Activated naive CD4-positive, alpha-beta T cell treated with anti-CD3 and anti-CD28 coated beads, Interleukin-2, amount 50 U/mL, for 24 hours (primary cell): ENCODE results near the gene SETD6.

Experiments
- H3K27ac Mint-ChIP-seq: one replicate; pipeline ENCODE4 v1.8.0; 2021; ENCODE audit warnings: mild to moderate bottlenecking, mixed read lengths
- H3K27me3 Mint-ChIP-seq: one replicate; pipeline ENCODE4 v1.8.0; 2021; ENCODE audit warnings: mixed read lengths
- H3K36me3 Mint-ChIP-seq: one replicate; pipeline ENCODE4 v1.8.0; 2021; ENCODE audit warnings: mixed read lengths
- H3K4me1 Mint-ChIP-seq: one replicate; pipeline ENCODE4 v1.8.0; 2021; ENCODE audit warnings: mixed read lengths
- H3K4me3 Mint-ChIP-seq: one replicate; pipeline ENCODE4 v1.8.0; 2021; ENCODE audit warnings: mild to moderate bottlenecking, mixed read lengths
- H3K9me3 Mint-ChIP-seq: one replicate; pipeline ENCODE4 v1.8.0; 2021; ENCODE audit warnings: mixed read lengths

The SETD6 gene

DNA sequence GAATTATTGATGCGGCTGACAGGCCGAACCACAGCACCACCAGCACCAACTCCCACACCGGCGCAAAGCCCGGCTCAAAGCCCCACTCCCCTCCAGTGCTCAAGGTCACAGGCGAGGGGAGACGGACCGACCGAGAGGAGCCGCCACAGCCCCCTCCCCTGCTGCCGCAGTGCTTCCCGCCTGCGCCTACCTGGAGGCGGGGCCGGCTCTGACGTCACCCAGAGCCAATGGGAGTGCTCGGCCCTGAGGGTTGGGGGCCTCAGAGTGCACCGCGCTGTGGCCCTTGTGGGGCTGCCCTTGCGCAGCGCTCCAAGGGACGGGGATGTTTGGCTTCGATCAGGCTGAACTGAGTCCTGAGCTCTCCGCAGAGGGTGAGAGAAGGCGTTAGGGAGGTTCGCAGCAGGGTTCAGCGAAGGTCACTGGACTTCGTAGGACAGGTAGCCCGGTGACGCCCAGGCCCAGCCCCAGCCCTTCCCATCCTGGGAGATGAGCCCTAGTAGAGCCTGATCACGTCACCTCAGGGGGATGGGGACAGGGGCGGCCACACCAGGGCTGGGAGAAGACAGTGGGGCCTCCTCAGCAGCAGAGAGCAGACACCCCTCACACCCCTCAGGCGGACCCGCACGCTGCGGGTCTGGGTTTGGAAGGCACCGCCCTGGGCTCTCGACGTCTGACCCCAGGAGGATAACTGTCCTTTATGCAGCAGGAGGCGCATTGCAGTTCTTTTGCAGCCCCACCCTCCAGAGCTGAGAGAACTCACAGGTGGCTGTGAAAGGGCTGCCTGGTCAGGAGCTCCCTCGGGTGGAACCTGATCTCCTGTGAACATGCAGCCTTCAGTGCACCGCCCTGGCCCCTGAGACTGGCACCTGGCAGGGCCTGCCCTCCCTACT is 13.8 kb upstream of the SETD6 start:
- Mint-ChIP-seq H3K27ac (no peak overlapping the region), H3K4me3 (peak overlapping the region; percentile 83)

DNA sequence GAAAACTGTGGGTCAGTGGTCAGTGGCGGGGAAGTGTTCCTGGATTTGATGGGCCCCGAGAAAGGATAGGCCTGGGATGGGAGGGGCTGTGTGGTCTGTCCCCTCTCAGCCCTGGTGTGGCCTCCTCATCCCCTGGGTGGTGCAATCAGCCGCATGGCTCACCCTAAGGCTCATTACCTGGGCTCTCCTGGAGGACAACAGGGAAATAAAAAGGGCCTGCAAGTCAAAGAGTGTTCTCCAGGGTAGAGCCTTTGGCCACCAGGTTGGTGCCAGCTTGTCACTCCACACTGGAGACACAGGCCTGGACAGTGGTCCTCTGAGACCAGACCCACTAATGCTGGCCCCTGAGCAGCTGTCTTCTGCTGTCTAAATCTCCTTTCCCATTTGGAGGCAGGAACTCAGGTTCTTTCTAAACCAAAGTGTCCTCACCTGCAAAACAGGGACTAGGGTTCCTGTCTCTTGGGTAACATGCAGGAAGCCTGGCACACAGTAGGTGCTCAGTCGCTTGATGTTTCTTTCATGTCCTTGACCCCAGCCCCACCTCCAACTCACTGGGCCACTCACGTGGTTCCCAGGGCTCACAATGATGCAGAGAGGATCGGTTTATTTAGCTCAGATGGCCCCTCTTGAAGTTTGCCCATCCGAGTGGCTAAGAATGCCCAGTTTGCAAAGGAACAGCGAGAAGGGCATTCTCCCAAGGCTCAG is 12.9 kb upstream of the SETD6 start:
- H3K4me1 Mint-ChIP-seq, result peaks cover 6% of the 10 kb centered on the region
- H3K9me3 Mint-ChIP-seq, result no peaks in the 10 kb centered on the region
- H3K27me3 Mint-ChIP-seq, result peaks cover 3% of the 10 kb centered on the region
- H3K27ac Mint-ChIP-seq, result no peak overlapping the region
- H3K36me3 Mint-ChIP-seq, result no peaks in the 10 kb centered on the region
- peak overlapping the region; percentile 23 for H3K4me3 Mint-ChIP-seq

More for the DNA sequence above, 13.8 kb upstream of the SETD6 start:
- Mint-ChIP-seq H3K9me3 (no peaks in the 10 kb centered on the region), H3K4me1 (peaks cover 6% of the 10 kb centered on the region), H3K27me3 (peaks cover 3% of the 10 kb centered on the region), H3K36me3 (no peaks in the 10 kb centered on the region)

DNA sequence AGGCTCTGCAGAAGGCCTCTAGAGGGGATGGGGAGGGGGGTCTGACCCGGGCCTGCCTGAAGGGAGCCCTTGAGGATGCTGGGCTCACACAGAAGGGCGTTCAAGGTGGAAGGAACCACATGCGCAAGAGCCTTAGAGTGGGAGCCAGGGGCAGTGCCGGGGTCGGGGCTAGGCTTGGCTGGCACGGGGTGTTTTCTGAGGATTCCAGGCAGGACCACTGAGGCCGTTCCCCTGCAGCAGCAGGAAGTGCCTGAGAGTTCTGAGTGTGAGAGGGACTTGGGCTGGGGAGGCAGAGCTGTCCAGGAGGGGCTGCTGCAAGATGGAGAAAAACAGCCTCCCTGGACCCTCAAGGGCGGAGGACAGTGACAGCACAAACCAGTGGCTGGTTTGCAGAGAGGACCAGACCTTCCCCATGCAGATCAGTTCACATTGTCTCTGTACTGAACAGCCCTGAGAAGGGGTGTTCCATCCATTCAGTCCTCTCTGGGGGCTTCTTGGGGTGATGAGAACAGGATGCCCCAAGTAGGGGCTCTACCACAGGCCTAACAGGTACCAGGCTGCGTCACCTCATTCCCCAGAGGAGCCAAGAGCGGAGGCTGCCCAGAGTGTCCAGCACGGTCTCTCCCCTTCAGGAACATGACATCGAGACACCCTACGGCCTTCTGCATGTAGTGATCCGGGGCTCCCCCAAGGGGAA is 12.0 kb upstream of the SETD6 start:
- Mint-ChIP-seq H3K4me3 (no peak overlapping the region), H3K4me1 (peaks cover 6% of the 10 kb centered on the region), H3K27me3 (peaks cover 3% of the 10 kb centered on the region), H3K27ac (no peak overlapping the region), H3K9me3 (no peaks in the 10 kb centered on the region), H3K36me3 (no peaks in the 10 kb centered on the region)

DNA sequence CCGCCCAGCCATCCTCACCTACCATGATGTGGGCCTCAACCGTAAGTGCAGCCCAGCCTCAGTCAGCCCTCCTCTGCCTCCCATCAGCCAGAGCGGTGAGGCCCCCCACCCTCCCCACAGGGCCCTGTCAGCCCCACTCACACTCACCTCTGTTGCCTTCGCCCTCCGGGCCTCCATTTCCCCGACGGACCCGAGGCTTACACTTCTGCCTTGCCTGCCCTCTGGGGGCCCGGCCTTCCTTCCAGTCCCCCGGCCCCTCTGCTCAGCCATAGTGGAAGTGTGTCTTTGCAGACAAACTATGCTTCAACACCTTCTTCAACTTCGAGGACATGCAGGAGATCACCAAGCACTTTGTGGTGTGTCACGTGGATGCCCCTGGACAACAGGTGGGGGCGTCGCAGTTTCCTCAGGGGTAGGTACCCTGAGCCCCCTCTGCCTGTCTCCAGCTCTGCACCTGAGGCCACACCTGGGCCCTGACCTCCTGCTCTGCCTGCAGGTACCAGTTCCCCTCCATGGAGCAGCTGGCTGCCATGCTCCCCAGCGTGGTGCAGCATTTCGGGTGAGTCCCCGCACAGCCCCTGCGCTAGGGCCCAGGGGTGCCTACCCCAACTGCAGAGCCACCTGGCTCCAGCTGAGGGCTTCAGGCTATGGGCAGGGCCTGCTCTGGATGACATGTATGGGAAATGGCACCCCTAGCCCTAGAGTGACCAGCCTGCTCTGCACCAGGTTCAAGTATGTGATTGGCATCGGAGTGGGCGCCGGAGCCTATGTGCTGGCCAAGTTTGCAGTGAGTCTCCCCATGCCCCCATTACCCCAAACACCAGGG is 11.2 kb upstream of the SETD6 start:
- H3K36me3 Mint-ChIP-seq, result no peaks in the 10 kb centered on the region
- H3K9me3 Mint-ChIP-seq, result no peaks in the 10 kb centered on the region
- peaks cover 3% of the 10 kb centered on the region for H3K27me3 Mint-ChIP-seq
- H3K4me3 Mint-ChIP-seq, result no peak overlapping the region
- no peak overlapping the region for H3K27ac Mint-ChIP-seq
- H3K4me1 Mint-ChIP-seq, result peaks cover 6% of the 10 kb centered on the region

DNA sequence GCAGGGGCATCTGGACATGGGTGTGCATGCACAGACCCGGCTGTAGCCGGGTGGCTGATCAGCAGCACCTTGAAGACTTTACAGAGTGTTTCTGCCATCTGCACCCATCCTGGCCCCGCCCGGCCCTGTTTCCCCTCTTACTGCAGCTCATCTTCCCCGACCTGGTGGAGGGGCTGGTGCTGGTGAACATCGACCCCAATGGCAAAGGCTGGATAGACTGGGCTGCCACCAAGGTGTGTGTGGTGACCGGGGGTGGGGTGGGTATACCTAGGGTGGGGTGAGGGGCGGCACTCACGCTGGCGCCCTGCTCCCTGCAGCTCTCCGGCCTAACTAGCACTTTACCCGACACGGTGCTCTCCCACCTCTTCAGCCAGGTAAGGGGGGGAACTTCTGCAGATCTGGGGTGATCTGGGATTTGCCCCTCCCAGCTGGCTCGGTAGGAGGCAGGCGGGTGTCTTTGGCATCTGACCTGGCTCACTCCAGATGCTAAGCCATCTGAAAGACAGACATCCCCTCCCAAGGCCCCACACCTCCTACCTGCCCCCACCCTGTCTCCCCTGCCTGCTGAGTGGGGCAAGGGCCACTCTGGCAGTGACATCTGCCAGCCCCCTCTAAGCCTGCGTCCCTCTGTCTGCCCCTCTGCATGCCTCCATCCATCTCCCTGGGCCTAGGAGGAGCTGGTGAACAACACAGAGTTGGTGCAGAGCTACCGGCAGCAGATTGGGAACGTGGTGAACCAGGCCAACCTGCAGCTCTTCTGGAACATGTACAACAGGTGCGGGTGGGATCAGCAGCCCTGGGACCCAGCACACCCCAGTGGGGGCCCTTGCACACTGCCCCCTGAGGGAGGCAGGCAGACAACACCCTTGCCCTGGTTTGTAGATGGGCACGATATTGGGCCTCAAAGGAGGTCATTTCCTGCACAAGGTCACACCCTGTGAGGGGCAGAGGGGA is 8.8 kb upstream of the SETD6 start:
- no peaks in the 10 kb centered on the region for H3K9me3 Mint-ChIP-seq
- H3K4me1 Mint-ChIP-seq, result peaks cover 1% of the 10 kb centered on the region
- H3K27ac Mint-ChIP-seq, result no peak overlapping the region
- H3K36me3 Mint-ChIP-seq, result no peaks in the 10 kb centered on the region
- no peak overlapping the region for H3K4me3 Mint-ChIP-seq
- H3K27me3 Mint-ChIP-seq, result peaks cover under 1% of the 10 kb centered on the region

DNA sequence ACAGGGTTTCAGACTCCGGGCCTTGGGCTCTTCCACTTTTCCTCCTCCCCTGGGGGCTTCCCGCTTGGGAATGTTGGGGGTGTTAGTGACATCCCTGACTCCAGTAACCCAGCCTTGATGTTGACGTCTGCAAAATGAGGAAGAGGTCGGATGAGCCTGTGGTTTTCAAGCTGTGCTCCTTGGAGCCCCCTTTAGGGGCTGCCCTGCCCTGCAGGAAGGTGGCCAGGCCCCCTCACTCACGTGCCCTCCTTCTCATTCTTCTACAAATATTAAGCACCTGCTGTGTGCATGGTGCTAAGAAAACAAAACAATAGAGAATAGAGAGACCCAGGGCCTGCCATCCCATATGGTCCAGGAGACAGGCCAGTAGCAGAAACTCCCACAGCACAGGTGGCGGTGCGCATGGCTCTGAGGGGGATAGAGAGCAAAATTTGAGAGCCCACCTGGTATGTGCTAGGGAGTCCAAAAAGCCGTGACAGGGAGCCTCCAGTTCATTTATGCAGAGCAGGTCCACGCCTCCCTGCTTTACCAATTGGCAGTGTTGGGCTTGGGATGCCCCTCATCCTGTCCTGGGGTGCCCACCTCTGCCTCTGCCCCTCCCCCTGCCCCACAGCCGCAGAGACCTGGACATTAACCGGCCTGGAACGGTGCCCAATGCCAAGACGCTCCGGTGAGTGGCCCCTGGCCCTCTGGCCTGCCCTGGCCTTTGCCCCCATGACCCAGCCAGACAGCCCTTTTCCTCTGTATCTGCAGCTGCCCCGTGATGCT is 7.9 kb upstream of the SETD6 start:
- no peaks in the 10 kb centered on the region for H3K27me3 Mint-ChIP-seq
- no peak overlapping the region for H3K27ac Mint-ChIP-seq
- no peaks in the 10 kb centered on the region for H3K9me3 Mint-ChIP-seq
- no peak overlapping the region for H3K4me3 Mint-ChIP-seq
- peaks cover 1% of the 10 kb centered on the region for H3K36me3 Mint-ChIP-seq
- peaks cover 5% of the 10 kb centered on the region for H3K4me1 Mint-ChIP-seq

DNA sequence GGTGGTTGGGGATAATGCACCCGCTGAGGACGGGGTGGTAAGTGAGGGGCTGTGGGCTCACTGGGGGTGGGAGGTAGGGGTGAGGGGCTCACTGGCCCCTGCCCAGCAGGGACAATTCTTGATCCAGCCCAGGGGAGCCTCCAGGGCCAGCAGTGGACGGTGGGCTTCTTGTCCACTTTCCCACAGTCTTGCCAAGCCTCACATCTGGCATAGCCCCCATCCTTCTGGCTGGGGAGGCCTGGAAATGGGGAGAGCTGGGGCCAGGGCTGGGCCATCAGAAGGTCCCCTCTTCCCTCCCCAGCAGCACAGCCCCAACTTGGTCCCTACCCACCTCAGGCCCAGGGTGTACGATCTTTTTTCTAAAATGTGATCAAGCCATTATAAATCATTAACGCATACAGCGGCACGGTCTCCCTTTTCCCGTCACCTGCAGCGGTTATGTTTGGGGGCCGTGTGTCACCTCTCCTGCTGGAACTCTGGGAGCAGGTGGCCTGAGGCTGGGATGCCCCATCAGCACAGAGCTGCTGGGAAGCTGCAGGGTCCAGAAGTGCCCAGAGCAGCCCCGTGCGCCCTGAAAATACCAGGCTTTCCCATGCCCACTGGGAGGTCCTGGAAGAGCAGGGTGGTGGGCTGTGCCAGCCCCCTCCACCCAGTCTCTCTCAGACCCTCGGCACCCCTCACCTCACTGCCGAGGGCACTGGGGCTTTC is 7.2 kb upstream of the SETD6 start:
- Mint-ChIP-seq H3K27me3 (no peaks in the 10 kb centered on the region), H3K4me3 (no peak overlapping the region), H3K9me3 (no peaks in the 10 kb centered on the region), H3K4me1 (peaks cover 8% of the 10 kb centered on the region), H3K27ac (no peak overlapping the region), H3K36me3 (peaks cover 1% of the 10 kb centered on the region)

DNA sequence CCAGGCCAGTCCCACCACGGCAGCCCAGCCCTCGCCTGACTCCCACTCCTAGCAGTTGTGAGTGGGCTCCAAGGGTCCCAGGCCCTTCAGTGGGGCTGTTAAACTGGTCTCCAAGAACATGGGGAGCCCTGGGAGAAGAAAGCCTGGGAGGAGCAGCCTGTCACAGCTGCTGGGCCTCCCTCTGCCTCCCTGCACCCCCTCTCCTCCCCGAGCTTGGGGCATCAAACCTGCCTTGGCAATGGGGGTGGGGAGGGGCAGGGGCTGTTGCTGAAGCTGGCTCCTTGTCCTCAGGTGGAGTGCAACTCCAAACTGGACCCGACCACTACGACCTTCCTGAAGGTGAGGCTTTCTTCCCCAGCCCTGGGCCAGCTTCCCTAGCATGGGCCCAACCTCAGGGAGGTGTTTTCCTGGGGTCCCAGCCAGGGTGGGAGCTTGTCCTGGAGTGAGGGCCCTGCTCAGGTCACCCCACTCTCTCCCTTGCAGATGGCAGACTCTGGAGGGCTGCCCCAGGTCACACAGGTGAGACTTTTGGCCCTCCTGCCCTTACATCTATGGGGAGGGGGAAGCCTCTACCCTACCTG is 6.6 kb upstream of the SETD6 start:
- no peaks in the 10 kb centered on the region for H3K9me3 Mint-ChIP-seq
- peaks cover 1% of the 10 kb centered on the region for H3K36me3 Mint-ChIP-seq
- no peaks in the 10 kb centered on the region for H3K27me3 Mint-ChIP-seq
- peaks cover 12% of the 10 kb centered on the region for H3K4me1 Mint-ChIP-seq
- H3K4me3 Mint-ChIP-seq, result no peak overlapping the region
- H3K27ac Mint-ChIP-seq, result no peak overlapping the region

DNA sequence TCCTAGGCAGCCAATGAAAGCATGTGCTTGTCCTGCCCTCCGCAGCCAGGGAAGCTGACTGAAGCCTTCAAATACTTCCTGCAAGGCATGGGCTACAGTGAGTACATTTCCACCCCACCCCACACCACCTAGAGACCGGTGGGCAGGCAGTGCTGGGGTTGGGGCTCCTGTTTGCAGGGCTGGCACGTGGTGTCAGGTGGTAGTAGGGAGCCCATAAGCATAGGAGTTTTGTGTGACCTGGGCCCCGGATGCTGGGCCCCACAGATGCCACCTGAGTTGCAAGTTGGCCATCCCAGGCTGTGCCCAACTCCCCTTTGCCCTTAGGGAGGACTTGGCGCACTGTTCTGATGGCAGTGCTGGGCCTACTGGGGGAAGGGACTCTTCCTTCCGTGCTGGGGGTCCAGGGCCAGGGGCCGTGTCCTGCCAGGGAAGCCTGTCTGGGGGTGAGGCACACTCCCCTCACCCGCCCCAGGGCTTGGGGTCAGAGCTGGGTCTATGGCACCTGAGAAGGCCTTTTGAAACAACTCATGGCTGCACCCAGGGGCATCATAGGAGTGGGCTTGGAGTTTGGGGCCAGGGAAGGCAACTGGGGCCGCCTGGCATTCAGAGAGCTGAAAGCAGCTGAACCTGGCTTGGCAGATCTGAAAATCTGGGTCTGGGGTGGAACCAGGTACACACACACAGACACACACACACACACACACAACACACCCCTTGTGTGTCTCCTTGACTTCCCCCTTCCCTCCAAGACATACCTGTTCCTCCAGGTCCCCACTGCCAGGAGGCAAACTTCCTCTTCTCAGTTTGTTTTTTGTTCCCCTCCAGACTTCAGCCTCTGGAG is 5.8 kb upstream of the SETD6 start:
- no peak overlapping the region for H3K27ac Mint-ChIP-seq
- no peak overlapping the region for H3K4me3 Mint-ChIP-seq
- no peaks in the 10 kb centered on the region for H3K27me3 Mint-ChIP-seq
- H3K4me1 Mint-ChIP-seq, result peaks cover 16% of the 10 kb centered on the region
- H3K36me3 Mint-ChIP-seq, result peaks cover 3% of the 10 kb centered on the region
- H3K9me3 Mint-ChIP-seq, result no peaks in the 10 kb centered on the region

DNA sequence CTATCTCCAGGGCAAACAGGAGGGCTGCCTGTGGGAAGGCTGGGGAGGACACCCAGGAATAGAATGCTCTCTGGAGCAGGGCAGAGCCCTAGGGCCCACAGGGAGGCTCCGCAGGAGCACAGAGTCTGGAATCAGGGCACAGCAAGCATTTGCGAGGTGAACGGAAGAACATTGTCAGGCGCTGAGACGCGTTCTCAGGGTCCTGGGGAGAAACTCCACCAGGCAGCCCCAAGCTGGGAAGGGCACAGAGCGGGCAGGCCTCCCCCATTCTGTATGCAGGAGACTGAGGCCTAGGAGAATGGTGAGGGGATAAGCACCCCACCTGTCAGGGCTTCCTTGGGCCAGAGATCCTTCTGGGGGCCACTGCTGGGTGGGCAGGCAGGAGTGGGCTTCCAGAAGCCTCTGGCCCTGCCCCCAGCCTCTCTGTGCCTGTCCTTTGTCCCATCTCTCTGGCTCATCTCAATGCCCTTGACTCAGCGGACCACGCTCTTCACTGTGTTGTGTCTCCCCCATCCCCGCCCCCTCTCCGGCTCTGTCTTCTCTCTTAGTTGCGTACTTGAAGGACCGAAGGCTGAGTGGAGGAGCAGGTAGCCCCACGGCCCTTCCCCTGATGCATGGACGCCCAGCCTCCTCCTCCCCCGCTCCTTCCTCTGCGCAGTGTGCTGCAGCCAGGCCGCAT is 5.1 kb upstream of the SETD6 start:
- peaks cover 3% of the 10 kb centered on the region for H3K36me3 Mint-ChIP-seq
- peaks cover 21% of the 10 kb centered on the region for H3K4me1 Mint-ChIP-seq
- H3K27me3 Mint-ChIP-seq, result no peaks in the 10 kb centered on the region
- H3K9me3 Mint-ChIP-seq, result no peaks in the 10 kb centered on the region
- H3K27ac Mint-ChIP-seq, result no peak overlapping the region
- no peak overlapping the region for H3K4me3 Mint-ChIP-seq

DNA sequence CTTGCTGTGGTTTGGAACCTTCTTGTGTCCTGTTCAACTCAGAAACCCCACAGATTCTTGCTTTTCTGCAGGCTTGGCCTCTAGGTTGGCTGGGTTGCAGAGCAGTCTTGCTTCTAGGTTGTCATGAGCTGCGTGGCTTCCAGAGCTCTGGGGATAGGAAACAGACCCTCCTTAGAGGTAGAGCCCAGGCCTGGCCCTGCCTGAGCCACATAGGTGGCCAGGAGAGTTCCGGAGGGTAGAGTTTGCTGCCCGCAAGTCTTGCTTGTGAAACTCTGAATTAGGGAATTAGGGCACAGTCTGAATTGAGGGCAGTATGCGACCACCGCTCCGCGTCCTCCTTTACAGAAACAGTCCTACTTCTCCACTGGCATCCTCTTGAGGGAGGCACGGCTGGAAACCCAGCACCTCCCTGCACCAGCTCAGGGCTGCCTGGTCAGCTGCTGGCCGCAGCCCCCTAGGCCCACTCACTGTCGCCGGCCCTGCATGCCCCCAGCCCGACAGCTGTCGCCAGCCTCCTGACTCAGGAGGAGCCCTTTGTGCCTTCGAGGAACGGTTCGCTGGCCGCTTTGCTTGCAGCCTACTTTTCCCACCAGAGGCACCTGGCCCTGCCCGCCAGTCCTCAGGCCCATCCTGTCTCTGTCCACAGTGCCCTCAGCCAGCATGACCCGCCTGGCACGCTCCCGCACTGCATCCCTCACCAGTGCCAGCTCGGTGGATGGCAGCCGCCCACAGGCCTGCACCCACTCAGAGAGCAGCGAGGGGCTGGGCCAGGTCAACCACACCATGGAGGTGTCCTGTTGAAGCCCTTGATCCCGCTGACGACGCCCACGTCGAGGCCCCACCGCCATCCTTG is 4.3 kb upstream of the SETD6 start:
- Mint-ChIP-seq H3K27ac (no peak overlapping the region), H3K27me3 (no peaks in the 10 kb centered on the region), H3K9me3 (no peaks in the 10 kb centered on the region), H3K4me3 (no peak overlapping the region), H3K4me1 (peaks cover 21% of the 10 kb centered on the region), H3K36me3 (peaks cover 3% of the 10 kb centered on the region)
